Hepatocyte (in vitro differentiated cells): ENCODE measurements around the gene TXLNA. TPM values are rescaled to one million over a fixed set of nuclear protein-coding genes. Genes with fewer than 3 reads are reported as not detected.

ENCODE experiments used
- DNase-seq: peaks from one replicate; pipeline ENCODE4 v3.0.0-alpha.2; 2016; ENCODE audit warnings: low spot score
- H2AFZ ChIP-seq: fragments of 200-600 bp; sonication (generic); 2 replicates; pipeline ENCODE4 v1.6.0; 2016; ENCODE audit warnings: antibody characterized with exemption, mild to moderate bottlenecking
- H3K27ac ChIP-seq: fragments of 200-600 bp; sonication (generic); 2 replicates; pipeline ENCODE4 v1.5.1; 2016; ENCODE audit warnings: mild to moderate bottlenecking
- H3K27me3 ChIP-seq: fragments of 200-600 bp; sonication (generic); 2 replicates; pipeline ENCODE4 v1.6.1; 2016
- H3K36me3 ChIP-seq: fragments of 200-600 bp; sonication (generic); replicated peaks from 2 replicates; pipeline ENCODE4 v1.5.1; 2016; ENCODE audit warnings: low read depth; ENCODE audit not compliant: insufficient read depth
- H3K4me1 ChIP-seq: fragments of 200-600 bp; sonication (generic); 2 replicates; pipeline ENCODE4 v1.5.1; 2016; ENCODE audit warnings: mild to moderate bottlenecking, moderate library complexity; ENCODE audit not compliant: insufficient read depth
- H3K4me2 ChIP-seq: fragments of 200-600 bp; sonication (generic); 2 replicates; pipeline ENCODE4 v1.6.0; 2016
- H3K4me3 ChIP-seq: fragments of 200-600 bp; sonication (generic); 2 replicates; pipeline ENCODE4 v1.5.1; 2016; ENCODE audit warnings: mild to moderate bottlenecking
- H3K79me2 ChIP-seq: fragments of 200-600 bp; sonication (generic); 2 replicates; pipeline ENCODE4 v1.6.0; 2017; ENCODE audit warnings: mild to moderate bottlenecking
- H3K9me2 ChIP-seq: fragments of 200-600 bp; sonication (generic); replicated peaks from 2 replicates; pipeline ENCODE4 v1.6.0; 2017; ENCODE audit warnings: mild to moderate bottlenecking; ENCODE audit not compliant: insufficient read depth
- H3K9me3 ChIP-seq: fragments of 200-600 bp; sonication (generic); 2 replicates; pipeline ENCODE4 v1.5.1; 2016; ENCODE audit warnings: low read depth, mild to moderate bottlenecking
- H4K20me1 ChIP-seq: fragments of 200-600 bp; sonication (generic); 2 replicates; pipeline ENCODE4 v1.6.0; 2016; ENCODE audit warnings: mild to moderate bottlenecking; ENCODE audit not compliant: insufficient read depth, poor library complexity, severe bottlenecking
- CTCF ChIP-seq: fragments of 200-600 bp; sonication (generic); IDR thresholded peaks from 2 replicates; pipeline ENCODE4 v1.5.1; 2016; ENCODE audit warnings: antibody characterized with exemption, mild to moderate bottlenecking; ENCODE audit not compliant: poor library complexity
- EZH2 ChIP-seq: fragments of 200-600 bp; sonication (generic); IDR thresholded peaks from 2 replicates; pipeline ENCODE4 v1.6.1; 2016; ENCODE audit warnings: antibody characterized with exemption, mild to moderate bottlenecking, borderline replicate concordance
- EZH2phosphoT487 ChIP-seq: fragments of 200-600 bp; sonication (generic); IDR thresholded peaks from one replicate; pipeline ENCODE4 v1.6.1; 2018; ENCODE audit warnings: antibody characterized with exemption, mild to moderate bottlenecking, low read depth, moderate library complexity; ENCODE audit not compliant: unreplicated experiment, severe bottlenecking
- WGBS: methylation state at CpG from one replicate; pipeline ENCODE4 v1.1.6; 2016; ENCODE audit warnings: low lambda C conversion rate; ENCODE audit errors: missing lambda C conversion rate; 5-methylcytosine and 5-hydroxymethylcytosine counted together
- polyA plus RNA-seq: library from polyadenylated mRNA; unstranded; fragments of >200 nt; fragmentation: Nextera tagmentation; extraction: Ambion mirVana; gene quantifications from 2 replicates; pipeline ENCODE4 v1.2.1, GENCODE V29; 2016
- total RNA-seq: library from RNA; depleted of rRNA; stranded (reverse); fragments of >200 nt; gene quantifications from 2 replicates; pipeline ENCODE4 v1.2.3, GENCODE V29; 2014

The TXLNA gene
- total and polyA plus RNA-seq, 2 experiments from 2014 or later, result 41.2 to 52.7 TPM

GRCh38 chr1:32194984-32195383 is 15.5 kb downstream of the TXLNA start:
- no peak overlapping the region for H3K4me2 ChIP-seq
- DNase-seq, result no peak
- 100% methylated on average over 6 of the region's 6 CpGs for WGBS
- no peak for TF ChIP-seq CTCF
- no peaks in the 10 kb centered on the region for H3K36me3 ChIP-seq
- no peaks in the 10 kb centered on the region for H4K20me1 ChIP-seq
- no peaks in the 10 kb centered on the region for H3K9me3 ChIP-seq
- no peak overlapping the region for H3K27ac ChIP-seq
- no peaks in the 10 kb centered on the region for H3K9me2 ChIP-seq
- no peak overlapping the region for H3K4me3 ChIP-seq
- H2AFZ ChIP-seq, result no peak overlapping the region
- no peaks in the 10 kb centered on the region for H3K4me1 ChIP-seq
- no peaks in the 10 kb centered on the region for H3K79me2 ChIP-seq
- H3K27me3 ChIP-seq, result no peaks in the 10 kb centered on the region

GRCh38 chr1:32195531-32195930 is 16.1 kb downstream of the TXLNA start:
- DNase-seq, result no peak
- Histone ChIP-seq H3K4me3 (no peak overlapping the region), H3K4me2 (no peak overlapping the region), H3K27ac (no peak overlapping the region), H3K36me3 (no peaks in the 10 kb centered on the region), H3K9me3 (no peaks in the 10 kb centered on the region), H3K79me2 (no peaks in the 10 kb centered on the region), H3K27me3 (no peaks in the 10 kb centered on the region), H3K4me1 (no peaks in the 10 kb centered on the region), H3K9me2 (no peaks in the 10 kb centered on the region), H2AFZ (no peak overlapping the region), H4K20me1 (no peaks in the 10 kb centered on the region)
- WGBS, result 93% methylated on average over 3 of the region's 3 CpGs
- TF ChIP-seq EZH2 (no peak), EZH2phosphoT487 (no peak), CTCF (no peak)

GRCh38 chr1:32195972-32196823 is 16.7 kb downstream of the TXLNA start:
- Histone ChIP-seq H3K27me3 (no peaks in the 10 kb centered on the region), H3K79me2 (no peaks in the 10 kb centered on the region), H4K20me1 (no peaks in the 10 kb centered on the region), H3K27ac (no peak overlapping the region), H3K4me3 (no peak overlapping the region), H3K4me1 (no peaks in the 10 kb centered on the region), H3K36me3 (no peaks in the 10 kb centered on the region), H3K9me3 (no peaks in the 10 kb centered on the region), H3K4me2 (no peak overlapping the region), H2AFZ (no peak overlapping the region), H3K9me2 (no peaks in the 10 kb centered on the region)
- TF ChIP-seq EZH2, result no peak
- TF ChIP-seq EZH2phosphoT487, result no peak
- no peak for TF ChIP-seq CTCF
- no peak for DNase-seq
